Testis (tissue), 3 donors: Measurements from ENCODE around the gene EIF4G3. TPM values are rescaled to one million over a fixed set of nuclear protein-coding genes. Genes with fewer than 3 reads are reported as not detected.
"Not testable (repeated sequence)": the region's sequence is repeated elsewhere in the genome, so short reads cannot be mapped to it uniquely, and the experiment has no call there.

Experiments used
- DNase-seq: peaks from one replicate; pipeline ENCODE4 v3.0.0-alpha.2; 2019
- H3K27ac ChIP-seq, 2 donors: fragments of 200-600 bp; sonication (generic); one replicate each; pipeline ENCODE4 v1.5.1; 2019
- H3K27me3 ChIP-seq: fragments of 200-600 bp; sonication (generic); one replicate; pipeline ENCODE4 v1.5.1; 2019
- H3K36me3 ChIP-seq: fragments of 200-600 bp; sonication (generic); one replicate; pipeline ENCODE4 v1.5.1; 2017; ENCODE audit warnings: low read depth; ENCODE audit errors: missing control alignments
- H3K4me1 ChIP-seq: fragments of 200-600 bp; sonication (generic); one replicate; pipeline ENCODE4 v1.5.1; 2019
- H3K4me3 ChIP-seq, 2 donors: fragments of 200-600 bp; sonication (generic); one replicate each; pipeline ENCODE4 v1.5.1; 2017 to 2019
- H3K9me3 ChIP-seq: fragments of 200-600 bp; sonication (generic); one replicate; pipeline ENCODE4 v1.5.1; 2017
- POLR2A ChIP-seq: fragments of 450-650 bp; IDR thresholded peaks from one replicate; pipeline ENCODE4 v1.6.1; 2017; ENCODE audit warnings: antibody characterized with exemption, mild to moderate bottlenecking, moderate library complexity
- WGBS, 2 donors: methylation state at CpG; one replicate each; pipeline ENCODE4 v1.1.5; 2018; 5-methylcytosine and 5-hydroxymethylcytosine counted together
- intact Hi-C: fragments of 100-400 bp; cut with DNase I; formaldehyde crosslinking; loops from one replicate; pipeline ENCODE4 v1.15.1; 2023; ENCODE audit warnings: low total_unique reads
- polyA plus RNA-seq: library from polyadenylated mRNA; stranded (reverse); fragments of 350-450 nt; fragmentation: Illumina TruSeq; extraction: RNeasy Lipid Tissue Mini Kit (QIAGEN cat#74804); gene quantifications from one replicate; pipeline ENCODE4 v1.2.3, GENCODE V29; 2014; ENCODE audit warnings: low read depth, low replicate concordance; ENCODE audit not compliant: insufficient read depth
- total RNA-seq, 2 donors: library from RNA; depleted of rRNA; stranded (reverse); fragments of >200 nt; gene quantifications; one replicate each; pipeline ENCODE4 v1.2.3, GENCODE V29; 2016
- TF ChIP-seq, protein P1 (sequence below), 3 experiments: fragments of 450-650 bp in 2 of 3; fragments of 200-600 bp in 1 of 3; sonication (generic) in 1 of 3; IDR thresholded peaks; one replicate each; pipeline ENCODE4 v1.5.1; 2016 to 2019; ENCODE audit warnings: antibody characterized with exemption in 3 of 3, mild to moderate bottlenecking in 2 of 3, moderate library complexity in 1 of 3

EIF4G3 gene
- total and polyA plus RNA-seq, 3 donors from 2014 or later = 146 to 198 (median 165) TPM

DNA sequence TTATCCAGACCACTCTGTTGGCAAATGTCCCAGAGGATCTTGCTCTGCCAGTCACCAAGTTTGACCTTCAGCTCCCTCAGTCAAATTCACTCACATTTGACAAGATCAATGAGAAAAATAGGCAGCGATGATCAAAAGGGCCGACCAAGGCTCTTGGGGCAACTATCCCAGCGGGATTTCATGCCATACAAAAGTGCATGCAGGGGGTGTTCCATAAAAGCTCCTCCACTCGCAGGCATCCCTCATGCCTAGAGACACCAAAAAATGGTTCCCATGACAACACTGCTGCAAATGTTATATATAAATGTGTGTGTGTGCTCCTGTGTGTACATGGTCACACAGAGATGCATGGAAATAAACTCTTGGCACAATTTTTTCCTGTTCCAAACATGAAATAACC, 16.2 kb upstream of the EIF4G3 start:
- Histone ChIP-seq H3K4me3 (no peak overlapping the region), H3K27me3 (no peaks in the 10 kb centered on the region), H3K4me1 (no peaks in the 10 kb centered on the region), H3K36me3 (no peaks in the 10 kb centered on the region), H3K27ac (no peak overlapping the region), H3K9me3 (no peaks in the 10 kb centered on the region)
- intact Hi-C loops = loop anchor here (10.0 kb wide), 1 partner anchor 498 kb away; no protein-coding TSS in a partner anchor
- WGBS, 2 donors = 71 to 81% methylated on average over 4 of the region's 4 CpGs
- no peak for TF ChIP-seq POLR2A
- TF ChIP-seq, protein P1, sequence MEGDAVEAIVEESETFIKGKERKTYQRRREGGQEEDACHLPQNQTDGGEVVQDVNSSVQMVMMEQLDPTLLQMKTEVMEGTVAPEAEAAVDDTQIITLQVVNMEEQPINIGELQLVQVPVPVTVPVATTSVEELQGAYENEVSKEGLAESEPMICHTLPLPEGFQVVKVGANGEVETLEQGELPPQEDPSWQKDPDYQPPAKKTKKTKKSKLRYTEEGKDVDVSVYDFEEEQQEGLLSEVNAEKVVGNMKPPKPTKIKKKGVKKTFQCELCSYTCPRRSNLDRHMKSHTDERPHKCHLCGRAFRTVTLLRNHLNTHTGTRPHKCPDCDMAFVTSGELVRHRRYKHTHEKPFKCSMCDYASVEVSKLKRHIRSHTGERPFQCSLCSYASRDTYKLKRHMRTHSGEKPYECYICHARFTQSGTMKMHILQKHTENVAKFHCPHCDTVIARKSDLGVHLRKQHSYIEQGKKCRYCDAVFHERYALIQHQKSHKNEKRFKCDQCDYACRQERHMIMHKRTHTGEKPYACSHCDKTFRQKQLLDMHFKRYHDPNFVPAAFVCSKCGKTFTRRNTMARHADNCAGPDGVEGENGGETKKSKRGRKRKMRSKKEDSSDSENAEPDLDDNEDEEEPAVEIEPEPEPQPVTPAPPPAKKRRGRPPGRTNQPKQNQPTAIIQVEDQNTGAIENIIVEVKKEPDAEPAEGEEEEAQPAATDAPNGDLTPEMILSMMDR (IDR thresholded peaks at IDR 0.05) = no peak
- no peak for DNase-seq

DNA sequence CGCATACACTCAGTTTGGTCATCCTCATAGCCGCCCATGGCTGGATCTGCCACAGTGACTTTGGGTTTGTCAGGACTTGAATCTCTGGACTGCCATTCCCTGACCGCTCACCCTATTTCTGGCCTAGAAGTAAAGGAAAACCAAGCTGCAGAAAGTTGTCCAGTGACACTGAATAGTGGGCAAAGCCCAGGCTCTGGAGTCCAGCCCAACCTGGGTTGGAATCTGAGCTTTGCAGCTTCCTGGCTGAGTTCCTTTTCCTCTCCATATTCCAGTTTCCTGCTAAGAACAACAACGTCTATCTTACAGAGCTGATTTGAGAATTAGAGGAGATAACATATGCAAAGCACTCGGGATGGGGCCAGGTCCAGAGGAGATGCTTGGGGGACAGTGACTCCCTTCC, 15.6 kb upstream of the EIF4G3 start:
- Histone ChIP-seq H3K9me3 (no peaks in the 10 kb centered on the region), H3K4me1 (no peaks in the 10 kb centered on the region), H3K36me3 (no peaks in the 10 kb centered on the region), H3K27me3 (no peaks in the 10 kb centered on the region), H3K4me3 (no peak overlapping the region), H3K27ac (no peak overlapping the region)
- no peak for DNase-seq
- WGBS, 2 donors = 70 to 72% methylated on average over 3 to 5 of the region's 5 CpGs
- intact Hi-C loops = loop anchor here (10.0 kb wide), 1 partner anchor 497 kb away; no protein-coding TSS in a partner anchor
- no peak for TF ChIP-seq POLR2A
- TF ChIP-seq, protein P1 (IDR thresholded peaks at IDR 0.05) = no peak

- H3K36me3 ChIP-seq = not testable (repeated sequence)
- intact Hi-C loops = loop anchor here (10.0 kb wide), 1 partner anchor 496 kb away; no protein-coding TSS in a partner anchor
Measured at GRCh38 chr1:21190771-21191170, 14.1 kb upstream of the EIF4G3 start.

DNA sequence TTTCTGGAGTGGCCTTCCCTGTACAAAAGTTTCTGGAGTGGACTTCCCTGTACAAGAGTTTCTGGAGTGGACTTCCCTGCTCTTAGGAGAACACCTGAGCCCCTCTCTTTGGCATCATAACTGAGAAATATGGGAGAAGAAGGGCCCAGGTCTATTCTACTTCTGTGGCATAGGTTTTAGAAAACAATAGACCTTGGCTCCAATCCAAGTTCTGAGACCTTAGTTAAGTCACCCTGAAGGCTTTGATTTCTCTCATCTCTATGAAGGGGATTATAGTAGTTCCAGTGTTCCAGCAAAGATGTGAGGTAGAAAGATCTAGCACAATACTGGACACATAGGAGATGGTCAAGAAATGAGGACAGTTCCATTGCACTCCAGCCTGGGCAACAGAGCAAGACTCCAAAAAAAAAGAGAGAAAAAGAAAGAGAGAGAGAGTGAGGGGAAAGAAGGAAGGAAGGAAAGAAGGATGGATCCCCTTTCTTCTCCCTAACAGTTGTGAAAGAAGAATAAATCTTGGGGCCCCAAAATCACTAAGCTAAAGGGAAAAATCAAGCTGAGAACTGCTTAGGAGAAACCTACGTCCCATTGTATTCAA, 13.3 kb upstream of the EIF4G3 start:
- WGBS, 2 donors = 88 to 96% methylated on average over 1 of the region's 1 CpG
- no peaks in the 10 kb centered on the region for H3K4me1 ChIP-seq
- intact Hi-C loops = loop anchor here (10.0 kb wide), 1 partner anchor 495 kb away; no protein-coding TSS in a partner anchor
- no peaks in the 10 kb centered on the region for H3K36me3 ChIP-seq
- H3K27ac ChIP-seq = no peak overlapping the region
- no peak overlapping the region for H3K4me3 ChIP-seq
- no peak for TF ChIP-seq POLR2A
- TF ChIP-seq, protein P1 (IDR thresholded peaks at IDR 0.05) = no peak
- no peaks in the 10 kb centered on the region for H3K9me3 ChIP-seq
- H3K27me3 ChIP-seq = no peaks in the 10 kb centered on the region
- DNase-seq = no peak

More at GRCh38 chr1:21190771-21191170, 14.1 kb upstream of the EIF4G3 start:
- H3K27ac ChIP-seq, H3K9me3 ChIP-seq, DNase-seq, H3K4me3 ChIP-seq, H3K27me3 ChIP-seq, H3K4me1 ChIP-seq: not testable (repeated sequence)
- 83 to 84% methylated on average over 2 of the region's 2 CpGs for WGBS, 2 donors

DNA sequence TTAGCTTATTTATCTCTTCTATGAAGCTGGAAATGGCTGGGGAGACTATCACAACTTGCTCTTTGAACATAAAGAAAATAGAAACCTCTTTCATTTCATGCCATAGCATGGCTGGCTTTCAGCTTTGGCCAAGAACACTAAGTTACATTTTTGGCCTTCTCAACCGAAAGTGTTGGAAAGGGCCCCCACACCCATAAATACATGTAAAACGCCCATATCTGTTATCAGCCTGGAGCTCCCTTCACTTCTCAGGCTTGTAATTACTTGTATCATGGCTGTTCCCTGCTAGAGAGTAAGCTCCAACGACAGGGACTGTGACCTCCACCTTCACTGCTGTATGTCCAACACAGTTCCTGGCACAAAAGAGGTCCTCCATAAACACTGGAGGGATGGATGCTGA, 12.7 kb upstream of the EIF4G3 start:
- H3K27me3 ChIP-seq = no peaks in the 10 kb centered on the region
- no peaks in the 10 kb centered on the region for H3K4me1 ChIP-seq
- H3K36me3 ChIP-seq = no peaks in the 10 kb centered on the region
- WGBS, 2 donors = 51 to 53% methylated on average over 3 of the region's 3 CpGs
- DNase-seq = no peak
- no peak overlapping the region for H3K27ac ChIP-seq
- intact Hi-C loops = no loop called here
- H3K9me3 ChIP-seq = no peaks in the 10 kb centered on the region
- TF ChIP-seq POLR2A = no peak
- TF ChIP-seq, protein P1 (IDR thresholded peaks at IDR 0.05) = no peak
- H3K4me3 ChIP-seq = no peak overlapping the region
